Loucy (cell line): ENCODE measurements around the gene ZNF283.
"Not testable (repeated sequence)": the region's sequence is repeated elsewhere in the genome, so short reads cannot be mapped to it uniquely, and the experiment has no call there.

Experiments used
- CTCF ChIP-seq: fragments of 200-600 bp; sonication (generic); conservative IDR thresholded peaks from 2 replicates; pipeline ENCODE4 v1.5.1; 2014; ENCODE audit warnings: mild to moderate bottlenecking, antibody characterized with exemption, low read length
- EZH2phosphoT487 ChIP-seq: fragments of 200-600 bp; IDR thresholded peaks from 2 replicates; pipeline ENCODE4 v1.6.1; 2018; ENCODE audit warnings: antibody characterized with exemption, mild to moderate bottlenecking, moderate library complexity, borderline replicate concordance

- TF ChIP-seq CTCF, EZH2phosphoT487: not testable (repeated sequence)
These were observed 20.7 kb upstream of the ZNF283 start for GRCh38 chr19:43806401-43806800.
